Stimulated activated CD4-positive, alpha-beta T cell treated with anti-CD3 and anti-CD28 coated beads, Interleukin-1b, Interleukin-23, amount 100 ng/mL, for 4 hours (primary cell): ENCODE data around the gene GALE.
"Not testable (repeated sequence)": the region's sequence is repeated elsewhere in the genome, so short reads cannot be mapped to it uniquely, and the experiment has no call there.

ENCODE experiments used
- DNase-seq, 2 donors: peaks; one replicate each; pipeline ENCODE4 v3.0.0-alpha.2; 2020; ENCODE audit warnings: low read depth in 2 of 2

Gene GALE

GRCh38 chr1:23809751-23810171 is 9.2 kb upstream of the GALE start:
- DNase-seq = peak; percentile 70 to 73

GRCh38 chr1:23807453-23807852 is 6.9 kb upstream of the GALE start:
- no peak for DNase-seq

GRCh38 chr1:23806280-23806679 is 5.7 kb upstream of the GALE start:
- DNase-seq = no peak

GRCh38 chr1:23805025-23805424 is 4.5 kb upstream of the GALE start:
- DNase-seq = no peak

- DNase-seq = no peak
Observed at GRCh38 chr1:23804183-23804835, 3.8 kb upstream of the GALE start.

- DNase-seq = no peak
Observed at GRCh38 chr1:23803674-23804073, 3.1 kb upstream of the GALE start.

- not testable (repeated sequence) for DNase-seq
Observed at GRCh38 chr1:23802809-23803342, 2.3 kb upstream of the GALE start.

- DNase-seq = no peak
Observed at GRCh38 chr1:23801876-23802275, 1.3 kb upstream of the GALE start.

- no peak for DNase-seq
Observed at GRCh38 chr1:23801338-23801748, 789 bp upstream of the GALE start.

- DNase-seq = no peak
Observed at GRCh38 chr1:23799570-23800399, 769 bp downstream of the GALE start.

GRCh38 chr1:23799255-23799569 is 1.3 kb downstream of the GALE start:
- no peak for DNase-seq

GRCh38 chr1:23798662-23799142 is 1.9 kb downstream of the GALE start:
- DNase-seq = no peak

- DNase-seq = no peak
Observed at GRCh38 chr1:23797478-23798448, 2.8 kb downstream of the GALE start.

GRCh38 chr1:23796466-23797271 is 3.9 kb downstream of the GALE start:
- DNase-seq = no peak

- DNase-seq = no peak
Observed at GRCh38 chr1:23795676-23796465, 4.7 kb downstream of the GALE start.

GRCh38 chr1:23794732-23795182 is 5.8 kb downstream of the GALE start:
- not testable (repeated sequence) for DNase-seq

GRCh38 chr1:23793861-23794731 is 6.5 kb downstream of the GALE start:
- no peak for DNase-seq

GRCh38 chr1:23793018-23793781 is 7.4 kb downstream of the GALE start:
- DNase-seq = no peak
